ENCODE data around the gene RHO. TPM values are rescaled to one million over a fixed set of nuclear protein-coding genes. Genes with fewer than 3 reads are reported as not detected.
"Not testable (repeated sequence)": the region's sequence is repeated elsewhere in the genome, so short reads cannot be mapped to it uniquely, and the experiment has no call there.

The RHO gene
- total RNA-seq, 1 donor from 2014 or later: not detected

GRCh38 chr3:129491794-129492193, 36.6 kb upstream of the RHO start:
- no peak overlapping the region for H3K4me3 ChIP-seq (ENCODE audit: low read depth, low read length)
- DNase-seq (ENCODE audit: low read depth) (no peak), FAIRE-seq (no peak)
- TF ChIP-seq, protein P1, sequence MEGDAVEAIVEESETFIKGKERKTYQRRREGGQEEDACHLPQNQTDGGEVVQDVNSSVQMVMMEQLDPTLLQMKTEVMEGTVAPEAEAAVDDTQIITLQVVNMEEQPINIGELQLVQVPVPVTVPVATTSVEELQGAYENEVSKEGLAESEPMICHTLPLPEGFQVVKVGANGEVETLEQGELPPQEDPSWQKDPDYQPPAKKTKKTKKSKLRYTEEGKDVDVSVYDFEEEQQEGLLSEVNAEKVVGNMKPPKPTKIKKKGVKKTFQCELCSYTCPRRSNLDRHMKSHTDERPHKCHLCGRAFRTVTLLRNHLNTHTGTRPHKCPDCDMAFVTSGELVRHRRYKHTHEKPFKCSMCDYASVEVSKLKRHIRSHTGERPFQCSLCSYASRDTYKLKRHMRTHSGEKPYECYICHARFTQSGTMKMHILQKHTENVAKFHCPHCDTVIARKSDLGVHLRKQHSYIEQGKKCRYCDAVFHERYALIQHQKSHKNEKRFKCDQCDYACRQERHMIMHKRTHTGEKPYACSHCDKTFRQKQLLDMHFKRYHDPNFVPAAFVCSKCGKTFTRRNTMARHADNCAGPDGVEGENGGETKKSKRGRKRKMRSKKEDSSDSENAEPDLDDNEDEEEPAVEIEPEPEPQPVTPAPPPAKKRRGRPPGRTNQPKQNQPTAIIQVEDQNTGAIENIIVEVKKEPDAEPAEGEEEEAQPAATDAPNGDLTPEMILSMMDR (IDR thresholded peaks at IDR 0.05; ENCODE audit: insufficient read depth, low read length, severe bottlenecking): no peak
- H3K36me3 ChIP-seq (ENCODE audit: control insufficient read depth, insufficient read depth, low read length): no peaks in the 10 kb centered on the region
- no peaks in the 10 kb centered on the region for H3K27me3 ChIP-seq (ENCODE audit: control insufficient read depth, insufficient read depth, low read length)

GRCh38 chr3:129492691-129493090, 35.7 kb upstream of the RHO start:
- FAIRE-seq (no peak), DNase-seq (ENCODE audit: low read depth) (no peak)
- Histone ChIP-seq H3K27me3 (ENCODE audit: control insufficient read depth, insufficient read depth, low read length) (no peaks in the 10 kb centered on the region), H3K36me3 (ENCODE audit: control insufficient read depth, insufficient read depth, low read length) (no peaks in the 10 kb centered on the region), H3K4me3 (ENCODE audit: low read depth, low read length) (no peak overlapping the region)
- TF ChIP-seq, protein P1 (IDR thresholded peaks at IDR 0.05; ENCODE audit: insufficient read depth, low read length, severe bottlenecking): no peak

DNA sequence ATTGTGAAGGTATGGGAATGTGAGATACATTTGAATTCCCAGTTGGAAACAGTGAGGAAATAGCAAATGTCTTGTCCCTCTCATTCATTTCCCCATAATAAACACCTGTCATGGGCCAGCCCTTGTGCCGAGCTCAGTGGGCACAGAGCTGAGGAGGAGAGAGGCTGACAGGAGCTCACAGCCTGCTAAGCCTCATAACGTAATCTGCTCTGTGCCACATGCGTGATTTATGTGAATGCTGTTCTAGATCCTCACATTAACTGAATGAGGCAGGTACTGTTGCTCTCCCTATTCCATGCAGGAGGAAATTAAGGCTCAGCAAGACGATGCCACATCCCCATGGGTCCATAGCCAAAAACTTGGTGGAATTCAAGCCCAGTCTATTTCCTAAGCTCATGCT, 35.2 kb upstream of the RHO start:
- FAIRE-seq (no peak), DNase-seq (ENCODE audit: low read depth) (no peak)
- no peaks in the 10 kb centered on the region for H3K27me3 ChIP-seq (ENCODE audit: control insufficient read depth, insufficient read depth, low read length)
- H3K36me3 ChIP-seq (ENCODE audit: control insufficient read depth, insufficient read depth, low read length): no peaks in the 10 kb centered on the region
- TF ChIP-seq, protein P1 (IDR thresholded peaks at IDR 0.05; ENCODE audit: insufficient read depth, low read length, severe bottlenecking): no peak
- H3K4me3 ChIP-seq (ENCODE audit: low read depth, low read length): no peak overlapping the region

DNA sequence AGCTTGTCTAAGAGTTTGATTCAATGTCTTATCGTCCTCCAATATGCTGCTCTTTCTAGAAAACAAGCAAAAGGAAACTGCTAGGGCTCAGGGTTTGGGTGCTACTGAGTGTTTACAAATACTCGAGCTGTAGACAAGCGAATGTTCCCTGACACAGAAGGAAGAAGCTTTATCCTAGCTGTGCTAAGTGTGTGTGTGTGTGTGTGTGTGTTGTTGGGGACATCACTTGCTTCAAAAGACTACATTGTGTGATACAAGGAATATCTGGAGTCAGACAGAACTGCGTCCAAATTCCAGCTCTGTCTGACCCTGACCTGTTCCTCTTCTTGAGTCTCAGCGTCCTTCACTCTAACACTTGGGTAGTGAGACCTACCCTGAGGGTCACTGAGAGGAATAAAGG, 33.9 kb upstream of the RHO start:
- not testable (repeated sequence) for DNase-seq (ENCODE audit: low read depth); H3K36me3 ChIP-seq (ENCODE audit: control insufficient read depth, insufficient read depth, low read length); FAIRE-seq; H3K27me3 ChIP-seq (ENCODE audit: control insufficient read depth, insufficient read depth, low read length); H3K4me3 ChIP-seq (ENCODE audit: low read depth, low read length)

GRCh38 chr3:129495006-129495639, 33.3 kb upstream of the RHO start:
- FAIRE-seq (peak; percentile 55), DNase-seq (ENCODE audit: low read depth) (peak; percentile 73)
- H3K36me3 ChIP-seq (ENCODE audit: control insufficient read depth, insufficient read depth, low read length); H3K27me3 ChIP-seq (ENCODE audit: control insufficient read depth, insufficient read depth, low read length); H3K4me3 ChIP-seq (ENCODE audit: low read depth, low read length): not testable (repeated sequence)

GRCh38 chr3:129497876-129498275, 30.6 kb upstream of the RHO start:
- H3K36me3 ChIP-seq (ENCODE audit: control insufficient read depth, insufficient read depth, low read length); H3K27me3 ChIP-seq (ENCODE audit: control insufficient read depth, insufficient read depth, low read length); FAIRE-seq; DNase-seq (ENCODE audit: low read depth); H3K4me3 ChIP-seq (ENCODE audit: low read depth, low read length): not testable (repeated sequence)

DNA sequence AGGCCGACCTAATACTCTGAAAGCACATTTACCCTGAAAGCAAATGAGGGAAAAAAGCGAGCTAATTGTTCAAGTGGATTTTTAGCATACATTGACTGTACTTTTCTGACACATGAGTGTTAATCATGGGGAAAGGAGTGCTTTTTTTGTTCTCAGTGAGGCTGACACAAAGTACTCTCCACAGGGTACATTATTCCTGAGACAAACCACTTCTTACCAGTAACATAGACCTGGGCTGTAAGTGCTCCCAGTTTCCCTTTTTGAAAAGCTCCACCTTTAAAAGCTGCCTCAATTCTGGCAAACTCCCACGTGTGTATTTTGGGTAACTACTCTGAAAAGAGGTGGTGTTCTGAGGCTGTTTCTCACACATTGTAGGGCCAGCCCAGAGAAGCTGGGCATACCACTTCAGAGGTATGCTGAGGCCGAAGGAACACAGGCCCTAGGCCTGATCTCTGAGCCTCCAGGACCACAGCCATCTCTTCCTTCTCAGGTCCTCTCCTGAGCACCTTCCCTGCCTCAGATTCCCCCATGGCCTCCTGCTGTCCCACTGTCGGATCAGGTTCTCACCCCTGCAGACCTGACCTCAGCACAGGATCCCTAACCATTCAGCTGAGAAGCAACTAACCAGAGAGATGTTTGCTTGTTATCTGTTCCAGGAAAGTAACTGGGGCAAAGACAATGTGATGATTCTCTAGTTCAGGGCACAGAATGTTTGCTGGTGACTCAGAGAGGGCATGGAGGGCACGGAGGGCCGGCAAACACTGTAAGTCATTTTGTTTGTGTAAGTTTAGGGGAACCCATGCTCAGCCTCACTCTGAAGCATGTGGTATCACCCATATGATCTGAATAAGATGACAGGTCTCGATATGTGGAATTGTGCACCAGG, 29.6 kb upstream of the RHO start:
- H3K4me3 ChIP-seq (ENCODE audit: low read depth, low read length); H3K27me3 ChIP-seq (ENCODE audit: control insufficient read depth, insufficient read depth, low read length); DNase-seq (ENCODE audit: low read depth); H3K36me3 ChIP-seq (ENCODE audit: control insufficient read depth, insufficient read depth, low read length): not testable (repeated sequence)
- FAIRE-seq: peak; percentile 92

DNA sequence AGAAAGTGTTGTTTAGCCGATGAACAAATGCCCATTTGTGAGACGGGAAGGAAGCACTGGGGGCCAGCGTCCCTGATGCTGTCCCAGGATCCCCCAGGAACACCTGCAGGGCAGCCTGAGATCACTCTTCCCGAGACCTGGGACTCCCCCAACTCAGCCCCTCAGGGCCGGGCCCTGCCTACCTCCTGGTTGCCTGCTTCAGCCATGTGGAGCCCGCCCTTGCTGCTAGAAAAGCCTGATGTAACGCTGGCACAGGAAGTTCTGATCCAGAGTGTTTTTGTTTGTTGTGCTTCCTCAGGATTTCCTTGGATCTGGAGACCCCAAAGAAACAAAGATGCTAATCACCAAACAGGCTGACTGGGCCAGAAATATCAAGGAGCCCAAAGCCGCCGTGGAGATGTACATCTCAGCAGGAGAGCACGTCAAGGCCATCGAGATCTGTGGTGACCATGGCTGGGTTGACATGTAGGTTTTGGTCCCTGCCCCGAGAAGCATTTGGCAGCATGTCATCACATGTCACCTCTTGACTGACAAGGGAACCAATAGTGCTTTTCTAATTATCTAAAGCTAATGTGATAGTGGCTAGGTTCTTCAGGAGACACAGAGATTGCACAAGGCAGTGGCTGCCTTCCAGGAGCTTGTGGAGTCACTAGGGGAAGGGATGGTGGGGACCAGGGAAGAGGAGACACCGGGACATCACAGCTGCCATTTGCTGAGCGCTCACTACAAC, 28.7 kb upstream of the RHO start:
- H3K36me3 ChIP-seq (ENCODE audit: control insufficient read depth, insufficient read depth, low read length); H3K27me3 ChIP-seq (ENCODE audit: control insufficient read depth, insufficient read depth, low read length); H3K4me3 ChIP-seq (ENCODE audit: low read depth, low read length); DNase-seq (ENCODE audit: low read depth): not testable (repeated sequence)
- peak; percentile 36 for FAIRE-seq

Data from bronchial epithelial cell (primary cell).